ENCODE results near the gene EBF3. TPM values are rescaled to one million over a fixed set of nuclear protein-coding genes. Genes with fewer than 3 reads are reported as not detected.

EBF3 gene
- total RNA-seq, 1 donor from 2014 or later: 0.20 TPM

DNA sequence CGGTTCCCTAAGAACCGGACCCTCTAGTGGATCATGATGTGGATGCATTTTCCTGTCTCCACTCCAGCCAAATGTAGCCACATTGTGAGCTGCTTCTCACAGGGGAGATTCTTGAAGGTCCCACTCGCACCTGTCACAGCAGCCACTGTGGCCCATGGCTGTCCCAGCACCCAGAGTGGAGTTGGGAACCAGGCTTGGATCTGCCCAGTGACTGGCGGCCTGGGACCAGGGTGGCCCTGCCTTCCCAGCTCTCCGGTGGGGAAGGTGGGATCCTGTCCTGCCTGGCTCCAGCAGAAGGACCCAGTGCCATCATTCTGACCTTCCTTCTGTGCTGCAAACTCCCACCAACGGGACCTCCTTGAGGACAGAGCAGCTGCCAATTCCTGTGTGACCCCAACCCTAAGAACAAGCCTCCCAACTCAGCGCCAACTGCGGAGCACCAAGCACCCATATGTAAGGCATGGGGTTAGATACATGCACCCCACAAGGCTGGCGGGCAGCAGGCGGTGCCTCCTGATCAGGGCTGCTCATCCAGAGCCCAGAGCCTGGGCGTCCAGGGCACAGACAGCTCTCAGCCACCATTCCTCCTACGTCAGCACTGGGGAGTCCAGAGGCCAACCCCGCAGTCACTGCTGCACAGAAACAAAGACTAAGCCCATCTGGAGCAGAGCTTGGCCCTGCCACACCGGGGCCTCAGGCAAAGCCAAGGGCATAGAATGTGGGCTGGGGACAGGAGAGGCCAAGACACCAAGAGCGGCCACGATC lies 28.8 kb downstream of the EBF3 start:
- intact Hi-C loops (cut with DNase I): no loop called here
- TF ChIP-seq, protein P1, sequence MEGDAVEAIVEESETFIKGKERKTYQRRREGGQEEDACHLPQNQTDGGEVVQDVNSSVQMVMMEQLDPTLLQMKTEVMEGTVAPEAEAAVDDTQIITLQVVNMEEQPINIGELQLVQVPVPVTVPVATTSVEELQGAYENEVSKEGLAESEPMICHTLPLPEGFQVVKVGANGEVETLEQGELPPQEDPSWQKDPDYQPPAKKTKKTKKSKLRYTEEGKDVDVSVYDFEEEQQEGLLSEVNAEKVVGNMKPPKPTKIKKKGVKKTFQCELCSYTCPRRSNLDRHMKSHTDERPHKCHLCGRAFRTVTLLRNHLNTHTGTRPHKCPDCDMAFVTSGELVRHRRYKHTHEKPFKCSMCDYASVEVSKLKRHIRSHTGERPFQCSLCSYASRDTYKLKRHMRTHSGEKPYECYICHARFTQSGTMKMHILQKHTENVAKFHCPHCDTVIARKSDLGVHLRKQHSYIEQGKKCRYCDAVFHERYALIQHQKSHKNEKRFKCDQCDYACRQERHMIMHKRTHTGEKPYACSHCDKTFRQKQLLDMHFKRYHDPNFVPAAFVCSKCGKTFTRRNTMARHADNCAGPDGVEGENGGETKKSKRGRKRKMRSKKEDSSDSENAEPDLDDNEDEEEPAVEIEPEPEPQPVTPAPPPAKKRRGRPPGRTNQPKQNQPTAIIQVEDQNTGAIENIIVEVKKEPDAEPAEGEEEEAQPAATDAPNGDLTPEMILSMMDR (IDR thresholded peaks at IDR 0.05): no peak
- Histone ChIP-seq H3K4me1 (no peaks in the 10 kb centered on the region), H3K27ac (no peak overlapping the region), H3K27me3 (peaks cover 8% of the 10 kb centered on the region), H3K36me3 (no peaks in the 10 kb centered on the region), H3K9me3 (no peaks in the 10 kb centered on the region), H3K4me3 (no peak overlapping the region)
- ATAC-seq (no peak), DNase-seq (no peak)

DNA sequence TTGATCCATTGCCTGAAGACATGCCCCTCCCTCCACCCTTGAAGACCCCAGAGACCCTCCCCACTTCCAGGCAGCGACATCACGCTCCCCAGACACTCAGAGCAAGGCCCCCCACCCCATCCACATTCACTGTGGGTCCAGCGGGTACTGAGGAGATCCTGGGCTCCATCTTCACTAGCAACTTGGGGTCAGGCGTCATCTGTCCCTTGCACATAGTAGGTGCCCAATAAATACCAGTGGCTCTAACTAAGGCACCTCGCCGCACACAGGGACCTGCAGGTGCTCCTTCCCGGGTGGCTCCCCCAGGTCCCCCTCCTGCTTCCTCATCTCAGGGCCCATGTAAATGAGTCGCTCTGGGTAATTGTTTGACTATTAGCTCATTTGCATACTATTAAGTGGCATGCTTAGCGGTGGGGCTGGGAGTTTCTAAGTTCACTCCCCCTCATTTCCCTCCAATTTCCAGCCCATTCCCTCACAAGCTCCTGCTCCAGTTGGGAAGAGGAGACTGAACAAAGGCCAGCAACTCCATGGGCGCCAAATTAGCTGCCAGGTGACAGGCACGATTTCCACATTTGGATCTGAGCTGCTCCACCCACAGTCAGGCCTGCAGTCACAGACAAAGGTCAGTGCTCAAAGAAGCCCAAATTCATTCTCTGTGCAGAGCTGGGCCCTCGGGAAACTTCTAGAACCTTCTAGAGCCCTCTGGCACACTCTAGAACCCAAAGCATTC lies 29.7 kb downstream of the EBF3 start:
- no peak overlapping the region for H3K27ac ChIP-seq
- TF ChIP-seq, protein P1 (IDR thresholded peaks at IDR 0.05): no peak

DNA sequence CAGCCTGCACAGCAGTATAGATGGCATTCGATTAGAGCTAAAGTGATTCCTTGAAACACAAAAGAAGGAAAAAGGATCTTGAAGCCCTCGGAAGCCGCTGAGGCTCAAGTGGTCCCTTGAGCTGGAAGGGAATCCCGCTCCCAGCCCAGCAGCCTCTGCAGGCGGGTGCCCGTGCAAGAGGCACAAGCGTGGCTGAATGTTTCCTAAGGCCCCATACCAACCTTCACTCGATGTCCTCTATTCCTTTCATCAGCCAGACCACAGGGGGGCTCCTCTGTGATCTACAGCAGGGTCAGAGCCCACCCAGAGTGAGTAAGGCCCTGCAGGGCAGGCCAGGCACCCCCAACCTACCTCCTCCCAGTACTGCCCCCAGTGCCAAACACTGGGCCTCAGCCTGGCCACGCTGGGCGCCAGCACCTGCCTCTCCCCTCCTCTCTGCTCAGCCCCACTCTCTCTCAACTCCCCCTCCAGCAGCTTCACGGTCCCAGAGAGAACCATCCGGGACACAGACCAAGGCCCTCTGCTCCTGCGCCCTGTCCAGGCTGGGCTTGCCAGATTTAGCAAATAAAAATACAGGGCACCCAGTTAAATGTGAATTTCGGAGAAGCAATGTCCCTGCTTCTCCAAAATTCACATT lies 30.5 kb downstream of the EBF3 start:
- no peaks in the 10 kb centered on the region for H3K36me3 ChIP-seq
- no peak overlapping the region for H3K4me3 ChIP-seq
- no peaks in the 10 kb centered on the region for H3K9me3 ChIP-seq
- intact Hi-C loops (cut with DNase I): no loop called here
- DNase-seq (no peak), ATAC-seq (no peak)
- no peak overlapping the region for H3K27ac ChIP-seq
- TF ChIP-seq, protein P1 (IDR thresholded peaks at IDR 0.05): no peak
- peaks cover 4% of the 10 kb centered on the region for H3K27me3 ChIP-seq
- H3K4me1 ChIP-seq: no peaks in the 10 kb centered on the region

More for the DNA sequence above, 29.7 kb downstream of the EBF3 start:
- no peak overlapping the region for H3K4me3 ChIP-seq
- H3K9me3 ChIP-seq: no peaks in the 10 kb centered on the region
- no peak for DNase-seq
- H3K27me3 ChIP-seq: peaks cover 4% of the 10 kb centered on the region
- H3K36me3 ChIP-seq: no peaks in the 10 kb centered on the region
- intact Hi-C loops (cut with DNase I): no loop called here
- ATAC-seq: no peak
- H3K4me1 ChIP-seq: no peaks in the 10 kb centered on the region

DNA sequence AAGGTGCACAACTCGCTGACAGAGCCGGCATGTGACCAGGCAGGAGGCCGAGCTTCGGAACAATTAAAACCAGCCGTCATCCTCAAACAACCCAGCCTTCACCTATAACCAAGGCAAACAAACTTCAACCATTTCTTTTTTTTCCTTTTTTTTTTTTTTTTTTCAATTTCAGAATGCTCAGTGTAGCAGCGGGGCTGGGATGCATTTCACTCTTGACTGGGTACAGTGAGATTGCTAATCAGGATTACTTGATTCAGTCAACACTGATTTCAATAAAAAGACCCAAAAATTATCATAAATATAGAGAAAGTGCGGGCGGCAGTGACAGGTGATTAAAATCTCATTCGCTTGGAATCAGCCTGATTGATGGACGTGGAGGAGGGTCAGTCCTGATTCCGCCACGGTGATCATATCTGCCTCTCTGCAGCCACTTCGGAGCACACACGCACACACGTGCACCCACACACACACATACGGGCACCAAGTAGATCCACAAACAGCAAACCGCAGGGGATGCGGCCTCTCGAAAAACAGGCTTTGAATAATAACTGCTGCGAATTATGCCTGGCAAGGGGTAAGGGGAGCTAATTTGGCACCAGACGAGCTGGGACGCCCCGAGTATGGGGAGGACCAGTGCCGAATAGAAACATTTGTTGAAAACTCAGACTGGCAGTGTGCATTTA lies 31.2 kb downstream of the EBF3 start:
- peaks cover 4% of the 10 kb centered on the region for H3K27me3 ChIP-seq
- no peaks in the 10 kb centered on the region for H3K36me3 ChIP-seq
- intact Hi-C loops (cut with DNase I): no loop called here
- H3K4me1 ChIP-seq: no peaks in the 10 kb centered on the region
- DNase-seq (no peak), ATAC-seq (no peak)
- H3K4me3 ChIP-seq: no peak overlapping the region
- H3K27ac ChIP-seq: no peak overlapping the region
- no peaks in the 10 kb centered on the region for H3K9me3 ChIP-seq
- TF ChIP-seq, protein P1 (IDR thresholded peaks at IDR 0.05): no peak

DNA sequence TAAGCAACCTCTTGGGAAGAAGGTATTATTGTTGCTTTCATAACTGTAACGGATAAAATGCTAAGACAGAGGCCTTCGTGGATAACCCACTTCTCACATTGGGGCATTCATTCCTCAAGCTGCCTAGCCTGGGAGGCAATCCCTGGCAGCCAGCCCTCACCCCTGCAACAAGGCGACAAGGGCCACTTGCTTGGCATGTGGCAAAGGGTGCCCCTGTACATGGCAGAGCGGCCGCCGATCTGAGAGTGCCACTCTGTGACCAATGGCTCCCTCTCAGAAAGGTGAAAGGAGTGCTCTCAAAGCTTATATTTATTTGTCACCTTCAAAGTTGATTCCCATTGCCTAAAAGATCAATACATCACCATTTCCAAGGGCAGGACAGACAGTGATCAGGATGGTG lies 31.9 kb downstream of the EBF3 start:
- Histone ChIP-seq H3K4me1 (no peaks in the 10 kb centered on the region), H3K27me3 (peaks cover 4% of the 10 kb centered on the region), H3K36me3 (no peaks in the 10 kb centered on the region), H3K9me3 (no peaks in the 10 kb centered on the region), H3K4me3 (no peak overlapping the region), H3K27ac (no peak overlapping the region)
- TF ChIP-seq, protein P1 (IDR thresholded peaks at IDR 0.05): no peak
- DNase-seq (no peak), ATAC-seq (no peak)
- intact Hi-C loops (cut with DNase I): no loop called here
